Fibroblast of skin of abdomen (primary cell): ENCODE data around the gene ACSS1.

Experiments
- DNase-seq: peaks from one replicate; pipeline ENCODE4 v3.0.0-alpha.2; 2013

ACSS1 gene

GRCh38 chr20:25046181-25046641, 11.7 kb downstream of the ACSS1 start:
- no peak for DNase-seq

- no peak for DNase-seq
Measured at GRCh38 chr20:25045343-25045712, 12.6 kb downstream of the ACSS1 start.

- no peak for DNase-seq
Measured at GRCh38 chr20:25044660-25045342, 13.1 kb downstream of the ACSS1 start.

GRCh38 chr20:25044261-25044560, 13.7 kb downstream of the ACSS1 start:
- no peak for DNase-seq

GRCh38 chr20:25043499-25044260, 14.3 kb downstream of the ACSS1 start:
- DNase-seq: no peak

- no peak for DNase-seq
Measured at GRCh38 chr20:25042531-25043498, 15.1 kb downstream of the ACSS1 start.

GRCh38 chr20:25041813-25042530, 16.0 kb downstream of the ACSS1 start:
- no peak for DNase-seq

GRCh38 chr20:25040438-25040831, 17.5 kb downstream of the ACSS1 start:
- peak; percentile 57 for DNase-seq

GRCh38 chr20:25039697-25040437, 18.1 kb downstream of the ACSS1 start:
- peak; percentile 46 for DNase-seq

GRCh38 chr20:25038591-25039015, 19.3 kb downstream of the ACSS1 start:
- no peak for DNase-seq

GRCh38 chr20:25038103-25038410, 19.9 kb downstream of the ACSS1 start:
- no peak for DNase-seq

GRCh38 chr20:25037288-25038102, 20.4 kb downstream of the ACSS1 start:
- no peak for DNase-seq

GRCh38 chr20:25036331-25036936, 21.5 kb downstream of the ACSS1 start:
- no peak for DNase-seq

GRCh38 chr20:25035921-25036320, 22.0 kb downstream of the ACSS1 start:
- no peak for DNase-seq

GRCh38 chr20:25033924-25034300, 24.0 kb downstream of the ACSS1 start:
- DNase-seq: no peak

GRCh38 chr20:25033265-25033923, 24.5 kb downstream of the ACSS1 start:
- DNase-seq: no peak

- no peak for DNase-seq
Measured at GRCh38 chr20:25032478-25033264, 25.3 kb downstream of the ACSS1 start.

GRCh38 chr20:25032065-25032477, 25.9 kb downstream of the ACSS1 start:
- DNase-seq: no peak

GRCh38 chr20:25031241-25031640, 26.7 kb downstream of the ACSS1 start:
- DNase-seq: no peak
